Globus pallidus (tissue), 1 donor: ENCODE measurements around the gene PLEKHA7.
A peak's percentile ranks its signal among the peaks of the same experiment; 100 is the strongest.
"Not testable (repeated sequence)": the region's sequence is repeated elsewhere in the genome, so short reads cannot be mapped to it uniquely, and the experiment has no call there.

Experiments used
- DNase-seq: peaks from one replicate; pipeline ENCODE4 v3.0.0-alpha.2; 2015; ENCODE audit warnings: low spot score

The PLEKHA7 gene

GRCh38 chr11:16938061-16938460, 76.2 kb downstream of the PLEKHA7 start:
- no peak for DNase-seq

GRCh38 chr11:16936643-16937042, 77.6 kb downstream of the PLEKHA7 start:
- DNase-seq = no peak

GRCh38 chr11:16935518-16936302, 78.5 kb downstream of the PLEKHA7 start:
- no peak for DNase-seq

GRCh38 chr11:16933756-16934603, 80.2 kb downstream of the PLEKHA7 start:
- DNase-seq = no peak

GRCh38 chr11:16933291-16933690, 80.9 kb downstream of the PLEKHA7 start:
- no peak for DNase-seq

- DNase-seq = no peak
These were observed 86.2 kb downstream of the PLEKHA7 start for GRCh38 chr11:16928044-16928443.

GRCh38 chr11:16926883-16927626, 87.2 kb downstream of the PLEKHA7 start:
- DNase-seq = no peak

- DNase-seq = no peak
These were observed 88.6 kb downstream of the PLEKHA7 start for GRCh38 chr11:16925561-16926065.

GRCh38 chr11:16924826-16925560, 89.2 kb downstream of the PLEKHA7 start:
- peak; percentile 19 for DNase-seq

GRCh38 chr11:16924462-16924825, 89.8 kb downstream of the PLEKHA7 start:
- DNase-seq = no peak

GRCh38 chr11:16923987-16924386, 90.2 kb downstream of the PLEKHA7 start:
- DNase-seq = no peak

GRCh38 chr11:16921668-16922067, 92.5 kb downstream of the PLEKHA7 start:
- no peak for DNase-seq

- no peak for DNase-seq
These were observed 93.2 kb downstream of the PLEKHA7 start for GRCh38 chr11:16921019-16921418.

- DNase-seq = no peak
These were observed 93.7 kb downstream of the PLEKHA7 start for GRCh38 chr11:16920559-16920958.

- not testable (repeated sequence) for DNase-seq
These were observed 95.6 kb downstream of the PLEKHA7 start for GRCh38 chr11:16918543-16919182.

GRCh38 chr11:16917941-16918340, 96.3 kb downstream of the PLEKHA7 start:
- no peak for DNase-seq

- DNase-seq = no peak
These were observed 101.5 kb downstream of the PLEKHA7 start for GRCh38 chr11:16912692-16913111.

- no peak for DNase-seq
These were observed 102.6 kb downstream of the PLEKHA7 start for GRCh38 chr11:16911658-16912057.

- no peak for DNase-seq
These were observed 103.0 kb downstream of the PLEKHA7 start for GRCh38 chr11:16911186-16911585.

GRCh38 chr11:16909359-16910035, 104.7 kb downstream of the PLEKHA7 start:
- DNase-seq = no peak
